ENCODE measurements around the gene CD40. TPM values are rescaled to one million over a fixed set of nuclear protein-coding genes. Genes with fewer than 3 reads are reported as not detected.

The CD40 gene
- total RNA-seq, 2 experiments from 2014 or later: 34.7 to 64.2 TPM

DNA sequence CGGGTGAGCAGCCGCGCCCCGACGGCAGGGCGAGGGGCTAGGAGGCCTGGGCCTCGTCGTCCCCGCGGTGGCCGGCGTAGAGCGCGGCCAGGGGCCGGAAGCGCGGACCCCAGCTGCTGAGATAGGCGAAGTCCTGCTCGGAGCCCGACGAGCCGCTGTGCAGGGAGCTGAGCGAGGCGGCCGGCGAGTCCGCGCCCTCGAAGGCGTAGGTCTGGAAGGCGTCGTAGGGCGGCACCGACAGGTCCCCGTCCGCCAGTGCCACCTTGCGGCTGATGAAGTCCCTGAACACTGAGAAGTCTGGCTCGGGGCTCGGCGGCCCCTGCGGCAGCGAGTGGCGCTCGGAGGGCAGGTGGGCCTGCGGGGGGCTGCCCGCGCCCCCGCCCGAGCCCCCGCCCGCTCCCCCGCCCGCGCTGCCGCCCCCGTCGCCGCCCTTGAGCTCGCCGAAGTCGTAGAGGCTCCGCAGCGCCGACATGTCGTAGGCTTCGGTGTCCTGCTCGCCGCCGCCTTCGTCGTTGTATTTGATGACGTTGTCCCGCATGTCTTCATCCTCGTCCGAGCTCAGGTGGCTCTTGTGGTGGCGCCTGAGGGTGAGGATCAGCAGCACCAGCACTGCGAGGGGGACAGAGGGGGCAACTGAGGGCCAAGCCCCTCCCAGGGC, 56.5 kb downstream of the CD40 start:
- TF ChIP-seq, protein P1, sequence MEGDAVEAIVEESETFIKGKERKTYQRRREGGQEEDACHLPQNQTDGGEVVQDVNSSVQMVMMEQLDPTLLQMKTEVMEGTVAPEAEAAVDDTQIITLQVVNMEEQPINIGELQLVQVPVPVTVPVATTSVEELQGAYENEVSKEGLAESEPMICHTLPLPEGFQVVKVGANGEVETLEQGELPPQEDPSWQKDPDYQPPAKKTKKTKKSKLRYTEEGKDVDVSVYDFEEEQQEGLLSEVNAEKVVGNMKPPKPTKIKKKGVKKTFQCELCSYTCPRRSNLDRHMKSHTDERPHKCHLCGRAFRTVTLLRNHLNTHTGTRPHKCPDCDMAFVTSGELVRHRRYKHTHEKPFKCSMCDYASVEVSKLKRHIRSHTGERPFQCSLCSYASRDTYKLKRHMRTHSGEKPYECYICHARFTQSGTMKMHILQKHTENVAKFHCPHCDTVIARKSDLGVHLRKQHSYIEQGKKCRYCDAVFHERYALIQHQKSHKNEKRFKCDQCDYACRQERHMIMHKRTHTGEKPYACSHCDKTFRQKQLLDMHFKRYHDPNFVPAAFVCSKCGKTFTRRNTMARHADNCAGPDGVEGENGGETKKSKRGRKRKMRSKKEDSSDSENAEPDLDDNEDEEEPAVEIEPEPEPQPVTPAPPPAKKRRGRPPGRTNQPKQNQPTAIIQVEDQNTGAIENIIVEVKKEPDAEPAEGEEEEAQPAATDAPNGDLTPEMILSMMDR (conservative IDR thresholded peaks at IDR 0.05; ENCODE audit: low read length): peak; percentile 34; the same call in 1 of the 2 replicates
- no peak for TF ChIP-seq EZH2phosphoT487 (IDR thresholded peaks at IDR 0.05; ENCODE audit: borderline replicate concordance, low read depth, low read length)
- intact Hi-C loops (cut with micrococcal nuclease; ENCODE audit: unreplicated experiment): no loop called here
- ChIA-PET CTCF (ENCODE audit: unreplicated experiment) (no interaction called here), POLR2A (no interaction called here)
- H3K9me3 ChIP-seq (ENCODE audit: low read length): no peaks in the 10 kb centered on the region
- no peaks in the 10 kb centered on the region for H3K4me1 ChIP-seq (ENCODE audit: insufficient read depth, low read length, poor library complexity, severe bottlenecking)
- H2AFZ ChIP-seq (ENCODE audit: low read length): no peak overlapping the region
- no peaks in the 10 kb centered on the region for H3K36me3 ChIP-seq (ENCODE audit: insufficient read depth, low read length)
- H3K4me3 ChIP-seq (ENCODE audit: low read depth, low read length, poor library complexity, severe bottlenecking): no peak overlapping the region
- BruUV-seq (replicated peaks): no TSS peak
- H3K79me2 ChIP-seq (ENCODE audit: insufficient read depth, low read depth, low read length): no peaks in the 10 kb centered on the region
- no peak overlapping the region for H3K4me2 ChIP-seq (ENCODE audit: low read length)
- H3K9me2 ChIP-seq (ENCODE audit: insufficient read depth, low read length): no peaks in the 10 kb centered on the region
- peak; percentile 46 for DNase-seq (ENCODE audit: low spot score)
- H3K27ac ChIP-seq (ENCODE audit: low read depth, low read length, poor library complexity, severe bottlenecking): no peak overlapping the region
- H4K20me1 ChIP-seq (ENCODE audit: insufficient read depth, low read length): no peaks in the 10 kb centered on the region

DNA sequence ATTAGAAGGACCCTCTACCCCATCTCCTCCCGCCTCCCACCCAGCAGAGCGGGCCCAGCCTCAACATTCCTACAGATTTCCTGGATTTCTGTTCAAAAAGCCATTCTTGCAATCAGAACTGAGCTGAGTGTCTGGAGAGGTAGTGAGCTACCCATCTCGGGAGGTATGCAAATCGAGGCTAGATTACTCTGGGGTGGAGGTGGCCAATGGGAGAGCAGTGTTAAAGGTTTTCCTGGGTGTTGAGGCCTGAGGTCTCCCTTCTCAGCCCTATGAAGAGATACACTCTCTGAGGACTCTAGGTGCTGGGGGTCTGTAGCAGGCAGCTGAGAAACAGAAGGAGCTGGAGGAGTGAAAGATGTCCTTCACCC, 57.0 kb downstream of the CD40 start:
- Histone ChIP-seq H3K4me1 (ENCODE audit: insufficient read depth, low read length, poor library complexity, severe bottlenecking) (no peaks in the 10 kb centered on the region), H3K9me3 (ENCODE audit: low read length) (no peaks in the 10 kb centered on the region), H3K36me3 (ENCODE audit: insufficient read depth, low read length) (no peaks in the 10 kb centered on the region), H3K9me2 (ENCODE audit: insufficient read depth, low read length) (no peaks in the 10 kb centered on the region), H3K4me2 (ENCODE audit: low read length) (no peak overlapping the region), H3K79me2 (ENCODE audit: insufficient read depth, low read depth, low read length) (no peaks in the 10 kb centered on the region), H3K4me3 (ENCODE audit: low read depth, low read length, poor library complexity, severe bottlenecking) (no peak overlapping the region), H2AFZ (ENCODE audit: low read length) (no peak overlapping the region), H4K20me1 (ENCODE audit: insufficient read depth, low read length) (no peaks in the 10 kb centered on the region), H3K27ac (ENCODE audit: low read depth, low read length, poor library complexity, severe bottlenecking) (no peak overlapping the region)
- no peak for DNase-seq (ENCODE audit: low spot score)
- ChIA-PET CTCF (ENCODE audit: unreplicated experiment) (no interaction called here), POLR2A (interaction anchor here (0.6 kb wide), 1 partner anchor 28 kb away, joined by 3 read pairs; no protein-coding TSS in a partner anchor)
- BruUV-seq (replicated peaks): no TSS peak
- TF ChIP-seq, protein P1 (conservative IDR thresholded peaks at IDR 0.05; ENCODE audit: low read length): no peak
- TF ChIP-seq EZH2phosphoT487 (IDR thresholded peaks at IDR 0.05; ENCODE audit: borderline replicate concordance, low read depth, low read length): no peak
- intact Hi-C loops (cut with micrococcal nuclease; ENCODE audit: unreplicated experiment): no loop called here

DNA sequence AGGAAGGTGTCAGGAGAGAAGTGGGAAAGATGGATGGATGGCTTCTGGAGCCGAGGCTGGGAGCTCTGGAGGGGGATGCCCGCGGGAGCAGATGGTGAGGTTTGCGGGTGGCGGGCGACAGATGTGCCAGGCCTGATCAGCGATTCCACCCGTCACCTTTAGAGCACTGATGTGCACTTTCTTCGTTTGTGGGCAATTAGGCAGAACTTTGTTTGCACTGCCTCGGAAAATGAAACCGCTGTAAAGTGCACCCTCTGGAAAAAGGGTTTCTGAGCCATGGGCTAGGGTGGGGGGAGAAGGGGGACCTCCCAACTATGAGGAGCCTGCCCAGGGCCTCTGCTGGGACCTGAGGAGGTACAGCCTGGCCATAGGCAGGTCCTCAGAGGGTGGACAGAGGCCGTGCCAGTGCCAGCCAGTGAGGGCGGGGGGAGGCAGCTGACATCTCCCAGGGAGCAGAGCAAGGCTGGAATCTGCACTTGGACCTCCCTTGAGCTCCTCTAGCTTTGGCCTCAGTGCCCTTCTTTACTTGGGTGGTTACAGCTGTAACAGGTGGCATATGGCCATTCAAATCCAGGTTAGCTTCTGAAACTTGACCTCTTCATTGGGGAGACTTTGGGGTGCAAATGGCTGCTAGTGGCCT, 58.7 kb downstream of the CD40 start:
- intact Hi-C loops (cut with micrococcal nuclease; ENCODE audit: unreplicated experiment): no loop called here
- Histone ChIP-seq H3K4me1 (ENCODE audit: insufficient read depth, low read length, poor library complexity, severe bottlenecking) (no peaks in the 10 kb centered on the region), H3K36me3 (ENCODE audit: insufficient read depth, low read length) (no peaks in the 10 kb centered on the region), H3K4me2 (ENCODE audit: low read length) (no peak overlapping the region), H3K79me2 (ENCODE audit: insufficient read depth, low read depth, low read length) (no peaks in the 10 kb centered on the region), H4K20me1 (ENCODE audit: insufficient read depth, low read length) (no peaks in the 10 kb centered on the region), H3K27ac (ENCODE audit: low read depth, low read length, poor library complexity, severe bottlenecking) (no peak overlapping the region), H3K4me3 (ENCODE audit: low read depth, low read length, poor library complexity, severe bottlenecking) (no peak overlapping the region), H3K9me2 (ENCODE audit: insufficient read depth, low read length) (no peaks in the 10 kb centered on the region), H3K9me3 (ENCODE audit: low read length) (no peaks in the 10 kb centered on the region), H2AFZ (ENCODE audit: low read length) (no peak overlapping the region)
- ChIA-PET POLR2A (no interaction called here), CTCF (ENCODE audit: unreplicated experiment) (no interaction called here)
- no peak for TF ChIP-seq EZH2phosphoT487 (IDR thresholded peaks at IDR 0.05; ENCODE audit: borderline replicate concordance, low read depth, low read length)
- TF ChIP-seq, protein P1 (conservative IDR thresholded peaks at IDR 0.05; ENCODE audit: low read length): no peak
- DNase-seq (ENCODE audit: low spot score): no peak
- no TSS peak for BruUV-seq (replicated peaks)
